ENCODE data around the gene MSH2. TPM values are rescaled to one million over a fixed set of nuclear protein-coding genes. Genes with fewer than 3 reads are reported as not detected.
"Not testable (repeated sequence)": the region's sequence is repeated elsewhere in the genome, so short reads cannot be mapped to it uniquely, and the experiment has no call there.

MSH2 gene
- total and polyA plus RNA-seq, 10 donors = 7.1 to 19.4 (median 15.5) TPM

GRCh38 chr2:47402555-47402804, 476 bp upstream of the MSH2 start:
- no peak for TF ChIP-seq CTCF (IDR thresholded peaks at IDR 0.05 in 8 of 11, conservative IDR thresholded peaks at IDR 0.05 in 3 of 11)
- TF ChIP-seq POLR2A (IDR thresholded peaks at IDR 0.05) = peak in 1 of 3 donors; percentile 4
- H3K4me1 ChIP-seq = peaks cover 12 to 36% (median 20%) of the 10 kb centered on the region in 6 donors
- H3K36me3 ChIP-seq = peaks cover 0 to 4% (median 0%) of the 10 kb centered on the region in 6 donors
- DNase-seq = no peak
- H3K27ac ChIP-seq = peak overlapping the region in 7 of 8 donors; percentile 75 to 88 (median 85)
- no peaks in the 10 kb centered on the region for H3K27me3 ChIP-seq (replicated peaks in 1 of 7)
- intact Hi-C loops (cut with DNase I; ENCODE audit: low total_unique reads) = no loop called here
- WGBS, 5 donors = 5 to 11% (median 6%) methylated on average over 8 of the region's 8 CpGs
- H3K4me3 ChIP-seq = peak overlapping the region; percentile 83 to 100 (median 99)
- no peaks in the 10 kb centered on the region for H3K9me3 ChIP-seq

- WGBS, 5 donors = 4 to 8% (median 6%) methylated on average over 20 to 24 of the region's 24 CpGs
- TF ChIP-seq POLR2A (IDR thresholded peaks at IDR 0.05) = no peak
- no peak for TF ChIP-seq CTCF (IDR thresholded peaks at IDR 0.05 in 8 of 11, conservative IDR thresholded peaks at IDR 0.05 in 3 of 11)
- TF ChIP-seq POLR2AphosphoS5 (IDR thresholded peaks at IDR 0.05) = no peak
- DNase-seq = no peak
- peaks cover 12 to 36% (median 20%) of the 10 kb centered on the region in 6 donors for H3K4me1 ChIP-seq
- intact Hi-C loops (cut with DNase I; ENCODE audit: low total_unique reads) = no loop called here
- peaks cover 0 to 14% (median 2%) of the 10 kb centered on the region in 6 donors for H3K36me3 ChIP-seq
- H3K27ac ChIP-seq = peak overlapping the region; percentile 74 to 88 (median 81)
- H3K27me3 ChIP-seq (replicated peaks in 1 of 7) = no peaks in the 10 kb centered on the region
- no peaks in the 10 kb centered on the region for H3K9me3 ChIP-seq
- peak overlapping the region; percentile 83 to 100 (median 99) for H3K4me3 ChIP-seq
These were observed 745 bp downstream of the MSH2 start for GRCh38 chr2:47403609-47404193.

- TF ChIP-seq POLR2AphosphoS5 (IDR thresholded peaks at IDR 0.05) (no peak), CTCF (IDR thresholded peaks at IDR 0.05 in 8 of 11, conservative IDR thresholded peaks at IDR 0.05 in 3 of 11) (no peak), POLR2A (IDR thresholded peaks at IDR 0.05) (no peak)
- no peak for DNase-seq
- Histone ChIP-seq H3K27me3 (replicated peaks in 1 of 7) (no peaks in the 10 kb centered on the region), H3K9me3 (no peaks in the 10 kb centered on the region), H3K36me3 (peaks cover 0 to 21% (median 4%) of the 10 kb centered on the region in 6 donors), H3K4me1 (peaks cover 12 to 36% (median 20%) of the 10 kb centered on the region in 6 donors), H3K4me3 (peak overlapping the region in 6 of 8 donors; percentile 83 to 100 (median 98)), H3K27ac (no peak overlapping the region)
- 70 to 88% (median 76%) methylated on average over 10 of the region's 10 CpGs for whole genome bisulfite sequencing, 5 donors
- intact Hi-C loops (cut with DNase I; ENCODE audit: low total_unique reads) = no loop called here
These were observed 1.4 kb downstream of the MSH2 start for GRCh38 chr2:47404356-47404755.

- 93 to 100% (median 97%) methylated on average over 2 of the region's 2 CpGs for WGBS, 5 donors
- no peak for TF ChIP-seq POLR2A (IDR thresholded peaks at IDR 0.05)
- no peak for TF ChIP-seq CTCF (IDR thresholded peaks at IDR 0.05 in 8 of 11, conservative IDR thresholded peaks at IDR 0.05 in 3 of 11)
- TF ChIP-seq POLR2AphosphoS5 (IDR thresholded peaks at IDR 0.05) = no peak
- H3K36me3 ChIP-seq = peaks cover 0 to 34% (median 12%) of the 10 kb centered on the region in 6 donors
- DNase-seq = no peak
- no peaks in the 10 kb centered on the region for H3K9me3 ChIP-seq
- intact Hi-C loops (cut with DNase I; ENCODE audit: low total_unique reads) = no loop called here
- H3K4me3 ChIP-seq = no peak overlapping the region
- H3K27me3 ChIP-seq (replicated peaks in 1 of 7) = no peaks in the 10 kb centered on the region
- H3K27ac ChIP-seq = no peak overlapping the region
- H3K4me1 ChIP-seq = peaks cover 12 to 36% (median 20%) of the 10 kb centered on the region in 6 donors
These were observed 2.8 kb downstream of the MSH2 start for GRCh38 chr2:47405757-47406156.

GRCh38 chr2:47406649-47407330, 3.8 kb downstream of the MSH2 start:
- Histone ChIP-seq H3K36me3 (peaks cover 0 to 44% (median 22%) of the 10 kb centered on the region in 6 donors), H3K4me1 (peaks cover 12 to 36% (median 20%) of the 10 kb centered on the region in 6 donors)
- intact Hi-C loops (cut with DNase I; ENCODE audit: low total_unique reads); H3K27me3 ChIP-seq (replicated peaks in 1 of 7); DNase-seq; H3K9me3 ChIP-seq; H3K4me3 ChIP-seq; H3K27ac ChIP-seq: not testable (repeated sequence)
- WGBS, 5 donors = 89 to 99% (median 97%) methylated on average over 3 of the region's 3 CpGs

- Histone ChIP-seq H3K36me3 (peaks cover 0 to 56% (median 29%) of the 10 kb centered on the region in 6 donors), H3K4me1 (peaks cover 8 to 28% (median 14%) of the 10 kb centered on the region in 6 donors)
- H3K4me3 ChIP-seq; H3K27ac ChIP-seq; H3K9me3 ChIP-seq; DNase-seq; H3K27me3 ChIP-seq (replicated peaks in 1 of 7); intact Hi-C loops (cut with DNase I; ENCODE audit: low total_unique reads): not testable (repeated sequence)
- 88 to 98% (median 94%) methylated on average over 2 of the region's 2 CpGs for WGBS, 5 donors
These were observed 5.0 kb downstream of the MSH2 start for GRCh38 chr2:47407976-47408375.

All from spleen (tissue), 11 donors.